HG03045 (cell line): ENCODE data around the gene RTN4R.

Experiments
- ATAC-seq: cut with Tn5 transposase; IDR thresholded peaks from one replicate; pipeline ENCODE4 v1.9.1; 2021; ENCODE audit warnings: mild to moderate bottlenecking, moderate library complexity; ENCODE audit not compliant: unreplicated experiment

Gene RTN4R

DNA sequence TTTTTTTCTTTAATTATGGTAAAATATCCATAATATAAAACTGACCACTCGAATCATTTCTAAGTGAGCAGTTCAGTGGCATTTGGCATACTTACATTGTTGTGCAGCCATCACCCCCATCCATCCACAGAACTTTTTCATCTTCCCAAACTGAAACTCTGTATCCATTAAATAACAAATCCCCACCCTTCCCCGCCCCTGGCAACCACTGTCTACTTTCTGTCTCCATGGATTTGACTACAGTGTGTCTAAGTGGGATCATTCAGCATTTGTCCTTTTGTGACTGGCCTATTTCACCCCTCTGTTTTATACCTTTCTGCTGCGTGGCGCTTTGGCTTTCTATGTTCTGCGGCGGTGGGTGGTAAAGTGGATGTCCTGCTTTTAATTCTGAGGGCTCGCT, 49.1 kb downstream of the RTN4R start:
- ATAC-seq, result no peak

DNA sequence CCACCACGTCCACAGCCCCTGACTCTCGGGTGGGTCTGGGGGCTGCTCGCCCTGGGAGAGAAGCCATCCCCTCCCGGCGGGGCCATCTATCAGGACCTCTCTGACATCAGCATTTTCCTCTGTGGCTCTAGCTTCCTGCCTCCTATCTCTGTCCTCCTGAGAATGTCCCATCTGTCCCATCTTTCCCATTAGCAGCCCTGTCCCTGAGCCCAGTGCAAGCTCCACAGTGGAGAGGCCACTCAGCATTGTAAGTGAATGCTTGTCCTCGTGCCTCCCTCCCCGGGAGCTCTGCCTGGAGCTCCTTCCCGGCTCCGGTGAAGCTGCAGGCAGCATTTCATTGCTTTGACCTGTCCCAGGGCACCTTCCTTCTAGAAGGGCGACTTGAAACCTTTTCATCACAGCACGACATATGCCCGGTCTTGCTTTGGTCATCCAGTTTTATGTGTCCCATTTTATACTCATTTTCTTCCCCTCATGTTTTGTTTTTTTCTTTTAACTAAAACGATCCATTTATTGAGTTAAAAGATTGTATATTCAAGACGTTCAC, 49.7 kb downstream of the RTN4R start:
- ATAC-seq, result no peak

DNA sequence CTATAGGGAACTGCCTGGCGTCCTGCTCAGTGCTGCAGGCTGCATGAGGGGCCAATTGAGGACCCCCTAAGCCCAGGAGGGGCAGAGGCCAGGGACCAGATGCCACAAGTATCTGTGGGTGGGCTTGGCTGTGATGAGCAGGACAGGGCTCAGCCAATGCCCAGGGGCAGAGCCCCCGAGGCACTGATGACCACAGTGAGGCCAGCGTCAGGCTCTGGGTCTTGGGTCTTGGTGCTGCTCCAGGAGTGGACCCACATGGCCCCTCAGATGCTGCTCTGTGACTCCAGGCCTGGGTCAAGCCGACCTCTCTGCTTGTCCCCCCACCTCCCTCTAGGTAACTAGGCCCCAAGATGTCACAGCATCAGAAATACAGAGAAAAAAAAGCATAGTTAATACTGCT, 50.6 kb downstream of the RTN4R start:
- ATAC-seq, result no peak

DNA sequence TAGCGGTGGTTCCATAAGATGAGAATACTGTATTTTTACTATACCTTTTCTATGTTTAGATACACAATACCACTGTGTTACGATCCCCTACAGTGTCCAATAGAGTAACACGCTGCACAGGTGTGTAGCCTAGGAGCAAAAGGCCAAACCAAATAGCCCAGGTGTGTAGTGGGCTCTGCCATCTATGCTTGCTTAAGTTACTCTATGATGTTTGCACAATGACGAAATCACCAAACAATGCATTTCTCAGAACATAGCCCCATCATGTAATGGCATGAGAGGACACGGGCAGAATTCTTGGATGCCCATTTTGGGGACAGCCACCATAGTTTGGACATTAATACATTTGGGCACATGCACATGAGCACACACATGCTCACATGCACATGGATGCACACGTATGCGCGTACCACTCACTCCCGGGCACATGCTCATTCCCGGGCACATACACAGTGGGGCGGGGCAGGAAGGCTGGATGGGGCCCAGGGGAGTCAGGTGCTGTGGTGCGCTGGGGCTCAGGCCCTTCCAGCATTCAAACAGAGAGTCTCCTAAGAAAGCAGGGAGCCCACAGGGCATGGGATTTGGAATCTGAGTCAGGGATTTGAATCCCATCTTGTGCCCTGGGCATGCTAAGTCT, 51.1 kb downstream of the RTN4R start:
- ATAC-seq, result no peak

DNA sequence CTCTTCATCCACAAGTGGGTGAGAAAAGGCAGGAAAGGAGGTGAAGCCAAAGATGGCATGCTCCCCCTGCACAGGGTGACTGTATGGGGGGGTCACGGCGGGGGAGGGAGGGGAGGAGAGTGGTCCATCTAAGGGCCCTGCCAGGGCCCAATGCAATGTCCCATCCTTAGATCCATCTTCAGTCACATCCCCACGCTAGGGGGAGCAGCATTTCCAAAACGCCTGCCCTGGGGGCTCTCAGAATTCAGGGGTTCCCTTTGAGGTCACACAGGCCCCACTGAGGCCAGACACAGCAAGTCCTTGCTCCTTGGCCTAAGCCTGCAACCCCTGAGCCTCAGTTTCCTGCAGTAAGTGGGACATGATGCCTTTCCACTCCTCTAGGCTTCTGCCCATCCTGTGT, 52.4 kb downstream of the RTN4R start:
- no peak for ATAC-seq

DNA sequence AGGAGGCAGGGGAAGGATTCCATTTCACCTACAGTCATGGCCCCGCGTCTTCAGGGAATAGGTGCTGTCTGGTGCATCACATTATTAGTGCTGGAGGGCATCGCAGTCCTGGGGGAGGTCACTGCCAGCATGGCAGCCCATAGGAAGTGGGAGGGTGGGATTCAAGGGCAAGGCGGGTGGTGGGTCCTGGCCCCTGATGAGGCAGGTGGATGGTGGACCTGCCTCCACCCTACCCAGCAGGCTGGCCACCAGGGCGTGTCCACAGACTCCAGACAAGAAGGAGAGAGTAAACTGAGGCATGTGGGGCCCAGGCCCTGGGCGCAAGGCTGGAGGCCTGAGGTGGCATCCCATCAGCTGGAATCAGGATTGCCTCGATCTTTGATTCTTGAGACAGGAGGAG, 53.3 kb downstream of the RTN4R start:
- no peak for ATAC-seq

DNA sequence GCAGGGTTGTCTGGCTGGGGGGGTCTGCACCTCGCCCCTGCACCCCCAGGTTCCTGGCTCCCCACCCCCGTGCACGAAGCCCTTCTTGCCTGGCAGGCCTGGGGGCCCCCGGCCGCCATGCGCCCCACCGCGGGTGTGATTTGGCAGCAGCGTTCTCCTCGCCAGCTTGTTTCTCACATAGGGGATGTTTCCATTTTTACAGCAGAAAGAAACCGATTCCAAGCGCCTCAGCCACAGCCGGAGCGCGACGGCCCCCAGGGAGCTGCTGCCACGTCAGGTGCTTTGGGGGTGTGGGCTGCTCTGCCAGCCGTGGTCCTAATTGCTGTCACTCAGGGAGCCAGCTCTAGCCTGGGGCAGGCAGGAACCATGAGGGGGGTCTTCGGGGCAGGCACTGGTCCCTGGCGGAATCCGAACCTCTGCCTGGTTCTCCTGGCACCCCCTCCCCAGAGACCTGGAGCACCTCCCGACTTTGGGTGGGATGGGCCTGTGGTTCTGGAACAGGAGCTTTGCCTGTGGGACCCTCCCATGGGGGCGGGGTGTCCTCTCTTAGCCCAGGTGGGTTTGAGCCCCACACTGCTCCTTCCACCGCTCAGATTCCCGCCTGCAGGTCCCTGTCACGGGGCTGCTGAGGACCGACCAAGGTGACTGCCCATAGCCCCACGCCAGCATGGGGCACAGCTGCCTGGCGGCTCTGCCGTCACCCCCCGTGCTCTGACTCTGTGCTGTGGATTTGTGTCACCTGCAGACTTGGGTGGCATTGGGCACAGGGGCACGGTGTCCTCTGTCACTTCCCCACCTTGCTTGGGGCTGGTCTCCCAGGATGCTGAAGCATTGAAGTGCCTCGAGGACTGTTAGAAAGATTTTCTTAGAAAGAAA, 54.0 kb downstream of the RTN4R start:
- no peak for ATAC-seq

DNA sequence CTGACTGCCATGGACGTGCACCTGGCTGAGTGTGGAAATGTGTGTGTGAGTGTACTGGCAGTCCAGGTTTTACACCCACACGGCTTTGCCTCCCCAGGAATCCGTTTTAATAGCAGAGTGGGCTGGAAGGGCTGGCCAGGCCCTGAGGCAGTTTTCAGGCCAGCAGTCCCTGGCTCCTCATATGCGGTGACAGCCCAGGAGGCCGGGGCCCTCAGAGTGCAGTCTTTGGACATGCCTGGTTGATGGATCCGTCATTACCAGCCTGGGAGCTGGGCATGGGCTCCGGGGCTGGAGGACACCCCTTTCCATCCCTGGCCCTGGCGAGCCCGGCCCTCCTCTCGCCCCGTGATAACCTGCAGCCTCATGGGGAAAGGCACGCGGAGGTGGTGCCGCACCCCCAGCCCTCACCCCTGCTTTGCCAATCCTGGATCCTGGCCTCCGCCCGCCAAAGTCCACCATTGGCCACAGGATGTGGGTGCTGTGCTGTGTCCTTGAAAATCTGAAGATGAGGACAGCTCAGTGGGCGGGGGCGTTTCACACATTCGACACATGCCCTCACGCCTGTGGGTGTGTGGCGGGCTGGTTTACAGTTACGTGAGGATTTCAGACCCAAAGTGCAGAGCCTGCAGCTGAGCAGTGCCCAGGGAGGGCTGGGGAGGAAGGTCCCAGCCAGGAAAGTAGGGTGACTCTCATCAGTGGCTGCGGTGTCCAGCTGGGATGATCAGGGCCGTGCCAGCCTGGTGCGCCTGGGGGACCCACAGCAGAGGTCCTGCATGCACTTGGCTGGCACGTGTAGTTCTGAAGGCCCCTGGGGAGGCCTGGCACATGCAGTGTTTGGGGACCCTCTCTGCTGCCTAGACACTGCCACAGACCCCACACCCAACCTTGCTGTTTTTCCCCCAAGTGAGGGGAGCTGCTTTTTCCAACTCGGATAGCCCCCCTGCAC, 55.1 kb downstream of the RTN4R start:
- no peak for ATAC-seq

DNA sequence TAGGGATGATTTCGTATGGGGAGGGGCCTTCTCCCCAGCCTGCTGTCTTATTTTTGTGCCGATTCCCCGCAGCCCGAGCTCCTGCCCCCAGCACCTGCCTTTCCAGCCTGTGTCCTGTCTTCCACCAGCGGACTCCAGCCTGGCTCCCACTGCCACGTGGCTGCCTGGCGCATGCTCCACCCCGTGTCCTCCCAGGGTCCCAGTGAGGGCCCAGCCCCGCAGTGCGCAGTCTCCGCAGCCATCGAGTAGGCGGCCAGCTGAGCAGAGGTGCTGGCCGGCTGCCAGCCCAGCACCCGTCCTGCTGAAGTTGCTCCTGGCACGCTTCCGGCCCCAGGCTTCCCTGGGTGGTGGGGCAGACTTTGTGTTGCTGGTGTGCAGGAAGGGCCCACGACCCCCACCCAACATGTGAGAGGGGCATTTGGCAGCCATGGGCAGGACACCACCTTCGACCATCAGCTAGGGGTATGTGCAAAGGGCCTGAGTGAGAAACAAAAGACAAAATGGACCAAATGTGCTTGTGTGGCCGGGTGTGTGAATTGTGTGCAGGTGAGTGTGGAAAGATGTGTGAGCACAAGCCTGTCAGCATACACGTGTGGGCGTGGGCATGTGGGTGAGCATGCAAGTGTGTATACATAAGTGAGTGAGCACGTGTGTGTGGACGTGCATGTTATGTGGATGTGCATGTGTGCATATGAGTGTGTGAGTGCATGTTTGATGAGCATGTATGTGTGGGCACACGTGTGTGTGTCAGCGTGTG, 55.9 kb downstream of the RTN4R start:
- no peak for ATAC-seq

DNA sequence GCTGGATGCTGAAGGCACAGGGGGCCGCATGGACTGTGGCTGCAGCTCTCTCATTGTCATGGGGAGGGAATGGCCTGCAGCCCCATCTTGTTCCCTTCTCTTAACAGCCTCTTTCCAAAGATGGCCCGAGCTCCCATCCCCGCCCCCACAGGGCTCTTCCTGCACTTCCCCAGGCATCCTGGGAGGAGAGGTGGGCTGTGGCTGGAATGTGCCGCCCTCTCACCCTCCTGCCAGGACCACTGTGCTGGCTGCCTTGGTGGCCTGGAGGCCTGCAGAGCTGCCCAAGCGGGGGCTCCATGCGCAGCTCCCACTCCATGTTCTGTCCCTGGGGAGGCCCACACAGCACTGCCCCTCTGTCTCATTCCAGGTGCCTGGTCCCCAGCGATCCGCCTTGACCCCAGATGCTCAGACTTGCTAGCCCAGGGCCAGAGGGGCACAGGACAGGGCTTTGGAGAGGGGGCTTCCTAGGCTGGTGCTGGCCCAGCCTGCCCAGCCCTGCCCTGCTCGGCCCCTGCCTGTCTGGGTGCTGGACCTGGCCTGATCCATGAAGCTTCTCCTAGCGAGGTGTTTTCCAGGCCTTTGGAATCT, 56.6 kb downstream of the RTN4R start:
- no peak for ATAC-seq

DNA sequence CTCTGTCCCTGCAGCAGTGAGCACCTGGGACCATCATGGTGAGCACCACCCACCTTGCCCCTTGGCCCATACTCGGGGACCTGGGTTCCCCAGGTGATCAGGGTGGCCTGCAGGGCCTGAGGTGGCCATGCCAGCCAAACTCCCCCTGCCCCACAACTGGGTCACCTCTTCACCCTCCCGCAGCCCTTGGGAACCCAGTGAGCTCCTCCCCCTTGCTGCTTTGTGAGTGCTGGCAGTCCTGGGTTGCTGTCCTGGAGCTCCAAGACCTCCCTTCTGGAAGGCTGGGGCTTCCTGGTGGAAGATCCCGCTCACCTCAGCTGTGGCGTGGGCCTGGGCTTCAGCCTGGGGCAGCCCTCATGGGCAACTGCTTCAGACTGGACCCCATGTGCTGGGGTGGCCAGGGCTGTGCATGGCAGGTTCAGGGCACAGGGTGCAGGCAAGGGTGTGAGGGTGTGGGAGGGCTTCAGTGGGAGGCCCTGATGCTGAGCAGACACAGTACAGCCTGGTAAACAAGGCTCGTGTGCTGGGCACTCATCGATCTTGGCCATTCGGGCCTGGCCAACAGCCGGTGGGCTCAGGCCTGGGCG, 57.6 kb downstream of the RTN4R start:
- no peak for ATAC-seq

DNA sequence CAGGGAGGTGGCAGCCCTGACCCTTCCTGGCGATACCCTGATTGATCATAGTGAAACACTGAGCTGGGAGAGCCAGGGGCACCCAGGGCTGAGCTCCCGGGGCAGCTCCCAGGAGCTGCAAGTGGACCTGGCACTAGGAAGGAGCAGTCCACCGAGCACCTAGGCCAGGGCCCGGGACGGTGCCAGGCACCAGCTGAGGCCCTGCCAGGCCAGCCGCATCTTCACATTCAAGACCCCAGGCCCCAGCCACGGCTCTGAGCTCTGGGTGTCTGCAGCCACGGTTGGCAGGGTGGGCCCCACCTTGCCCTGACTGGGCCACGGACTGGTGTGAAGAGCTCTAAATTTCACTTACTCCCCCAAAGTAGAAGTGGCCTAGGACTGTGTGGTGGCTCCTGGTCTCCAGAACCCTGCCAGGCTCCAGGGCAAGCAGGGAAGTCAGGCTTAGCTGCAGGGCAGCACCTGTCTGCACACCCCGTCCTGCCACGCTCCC, 58.3 kb downstream of the RTN4R start:
- no peak for ATAC-seq

DNA sequence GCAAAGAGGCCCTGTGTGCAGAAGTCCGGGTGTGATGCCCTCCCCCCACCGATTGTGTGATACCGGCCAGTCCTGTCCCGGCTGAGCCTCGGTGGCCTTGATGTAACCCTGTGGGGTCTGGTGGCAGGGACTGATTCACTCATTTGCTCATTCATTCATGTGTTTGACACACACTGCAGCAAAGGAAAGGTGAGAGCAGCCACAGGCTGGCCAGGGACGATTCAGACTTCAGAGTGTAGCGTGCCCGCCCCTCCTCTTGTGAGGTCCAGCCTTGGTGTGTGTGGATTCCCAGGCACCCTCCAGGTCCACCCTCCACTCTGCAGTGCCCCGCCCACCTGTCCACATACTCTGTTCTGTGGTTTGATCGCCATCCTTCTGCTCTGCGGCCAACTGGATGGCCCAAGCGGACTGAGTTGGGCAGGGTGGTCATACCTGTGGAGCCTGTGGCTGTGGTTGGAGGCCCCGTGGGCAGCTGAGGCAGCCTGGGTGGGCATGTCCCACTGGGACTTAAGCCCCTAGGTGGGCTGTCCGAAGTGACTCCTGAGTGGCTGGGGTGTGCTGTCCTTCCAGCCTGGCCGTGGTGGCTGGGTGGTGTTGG, 59.3 kb downstream of the RTN4R start:
- ATAC-seq, result no peak

DNA sequence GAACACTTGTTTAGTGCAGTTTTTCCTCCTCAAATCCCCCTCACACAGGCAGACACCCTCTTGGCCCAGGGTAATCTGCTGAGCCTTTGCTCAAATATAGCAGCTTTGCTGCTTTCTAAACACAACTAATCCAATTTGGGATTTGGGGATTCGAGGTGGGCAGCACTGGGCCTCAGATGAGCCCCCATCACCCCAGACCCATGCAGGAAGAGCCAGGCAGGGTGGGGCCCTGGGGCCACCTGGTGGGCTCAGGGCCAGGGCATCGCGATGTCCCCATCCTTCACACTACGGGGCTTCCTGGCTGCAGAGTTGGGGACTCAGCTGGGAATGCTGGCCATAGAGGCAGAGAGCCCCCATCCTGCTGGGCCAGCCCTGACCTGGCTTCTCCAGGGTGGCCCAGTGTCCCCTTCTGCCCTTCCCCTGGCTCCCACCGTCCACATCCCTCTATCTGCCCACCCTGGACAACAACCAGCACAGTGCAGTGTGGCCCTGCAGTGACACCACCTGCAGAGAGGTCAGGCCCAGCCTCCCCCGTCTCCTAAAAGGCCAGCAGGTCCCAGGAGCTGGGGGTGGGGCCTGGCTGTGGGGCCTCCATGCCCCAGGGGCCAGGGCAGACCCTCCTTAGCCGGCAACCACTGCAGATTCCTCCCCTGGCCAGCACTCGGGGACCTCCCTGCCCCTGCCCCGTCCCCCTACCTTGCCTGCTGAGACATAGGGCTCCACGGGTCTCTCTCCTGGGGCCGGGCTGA, 60.7 kb downstream of the RTN4R start:
- ATAC-seq, result no peak

DNA sequence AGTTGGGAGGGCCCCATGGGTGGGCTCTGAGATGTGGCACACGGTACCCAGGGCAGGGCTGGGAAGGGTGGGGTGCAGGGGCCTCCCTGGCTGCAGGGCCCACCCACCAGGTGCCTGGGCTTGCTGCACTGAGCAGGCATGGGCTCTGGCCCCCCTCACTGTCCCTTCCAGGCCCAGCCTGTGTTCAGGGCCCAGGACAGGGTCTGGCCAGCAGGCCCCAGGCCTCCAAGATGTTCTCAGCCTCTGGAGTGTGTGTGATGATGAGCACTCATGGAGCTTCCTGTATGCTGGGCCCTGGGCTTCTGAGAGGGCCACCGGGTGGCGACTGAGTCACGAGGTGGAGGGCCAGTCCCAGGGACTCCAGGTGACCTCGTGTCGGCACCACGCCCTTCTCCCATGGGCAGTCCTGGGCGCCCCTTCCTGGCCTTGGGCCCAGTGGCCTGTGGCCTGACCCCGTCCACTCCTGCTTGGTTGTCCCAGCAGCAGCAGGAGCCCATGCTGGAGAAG, 61.4 kb downstream of the RTN4R start:
- ATAC-seq, result no peak

DNA sequence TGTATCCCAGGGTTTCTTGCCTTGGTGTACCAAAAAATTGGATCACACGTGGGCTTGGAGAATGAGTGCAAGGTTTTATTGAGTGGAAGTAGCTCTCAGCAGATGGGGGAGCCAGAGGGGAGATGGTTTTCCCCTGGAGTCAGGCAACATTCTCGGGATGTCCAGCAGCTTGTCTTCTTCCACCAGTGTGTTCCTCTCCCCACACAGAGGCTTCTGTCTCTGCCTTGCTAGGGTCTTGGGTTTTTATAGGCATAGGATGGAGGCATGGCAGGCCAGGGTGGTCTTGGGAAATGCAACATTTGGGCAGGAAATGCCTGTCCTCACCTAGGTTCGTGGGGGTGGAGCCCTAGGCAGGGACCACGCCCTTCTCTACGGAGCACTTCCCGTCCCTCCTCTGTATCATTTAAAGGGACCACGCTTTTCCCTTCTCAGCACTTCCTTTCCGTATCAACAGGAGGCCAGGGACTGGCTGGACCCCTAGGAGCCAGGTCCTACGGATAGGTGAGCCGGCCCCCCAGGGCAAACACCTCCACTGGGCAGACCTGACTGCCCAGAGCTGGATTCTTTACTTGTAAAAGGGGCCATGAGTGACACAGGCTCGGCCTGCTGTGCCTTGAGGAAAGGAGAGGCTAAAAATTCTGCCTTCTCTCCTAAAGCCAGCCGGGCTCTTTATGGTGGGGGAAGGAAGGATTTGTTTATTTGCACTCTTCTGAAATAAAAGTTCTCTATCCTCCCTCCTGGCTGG, 62.0 kb downstream of the RTN4R start:
- no peak for ATAC-seq

DNA sequence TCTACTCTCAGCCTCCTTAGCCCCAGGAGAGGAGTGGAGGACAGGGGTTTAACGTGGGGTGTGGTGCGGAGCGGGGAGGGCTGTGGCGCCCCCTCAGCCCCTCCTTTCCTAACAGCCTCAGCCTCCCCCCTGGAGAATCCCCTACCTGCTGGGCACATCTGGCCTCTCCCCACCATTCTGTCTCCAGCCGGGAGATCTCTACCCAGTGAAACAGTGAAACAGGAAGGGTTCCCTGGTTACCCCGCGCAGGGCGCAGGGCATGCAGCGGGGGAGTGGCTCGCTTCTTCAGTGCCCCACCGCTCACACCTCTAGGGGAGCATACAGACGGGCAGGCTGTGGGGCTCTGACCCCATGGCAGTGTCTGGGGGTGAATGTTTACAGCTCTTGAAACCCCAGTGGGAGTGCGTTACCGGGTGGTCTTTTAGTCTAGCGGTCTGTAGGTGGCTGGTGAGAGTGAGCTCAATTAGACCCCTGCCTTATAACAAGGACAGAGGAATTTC, 62.6 kb downstream of the RTN4R start:
- ATAC-seq, result no peak
